DND-41 (cell line): Measurements from ENCODE around the gene SRGAP2C.
A peak's percentile ranks its signal among the peaks of the same experiment; 100 is the strongest.
"Not testable (repeated sequence)": the region's sequence is repeated elsewhere in the genome, so short reads cannot be mapped to it uniquely, and the experiment has no call there.

Experiments
- ATAC-seq: fragments of 200-7000 bp; cut with Tn5 transposase; 3 replicates; pipeline ENCODE4 v1.9.1; 2021; ENCODE audit warnings: low read depth; ENCODE audit not compliant: insufficient read depth
- DNase-seq: peaks from one replicate; pipeline ENCODE4 v3.0.0-alpha.2; 2020
- H2AFZ ChIP-seq: 2 replicates; pipeline ENCODE4 v1.6.0; 2012; ENCODE audit warnings: low read depth, low read length
- H3K27ac ChIP-seq: 2 replicates; pipeline ENCODE4 v1.5.1; 2012; ENCODE audit warnings: low read length, inconsistent platforms
- H3K27me3 ChIP-seq: fragments of 200-600 bp; sonication (generic); 2 replicates; pipeline ENCODE4 v1.6.0; 2012; ENCODE audit warnings: low read length, mild to moderate bottlenecking, inconsistent platforms; ENCODE audit not compliant: insufficient read depth, poor library complexity
- H3K36me3 ChIP-seq: 2 replicates; pipeline ENCODE4 v1.5.1; 2012; ENCODE audit warnings: low read length, inconsistent platforms; ENCODE audit not compliant: insufficient read depth
- H3K4me1 ChIP-seq: 2 replicates; pipeline ENCODE4 v1.5.1; 2012; ENCODE audit warnings: mild to moderate bottlenecking, low read length; ENCODE audit not compliant: insufficient read depth
- H3K4me2 ChIP-seq: 2 replicates; pipeline ENCODE4 v1.6.0; 2012; ENCODE audit warnings: mild to moderate bottlenecking, moderate library complexity, low read length, inconsistent platforms; ENCODE audit not compliant: insufficient read depth
- H3K4me3 ChIP-seq, 2 experiments: fragments of 200-600 bp in 1 of 2; shearing (Covaris generic) in 1 of 2; 2 replicates each; pipeline ENCODE4 v1.5.1; 2012 to 2016; ENCODE audit warnings: inconsistent platforms in 2 of 2, low read length in 2 of 2, mild to moderate bottlenecking in 2 of 2, low read depth in 1 of 2, moderate library complexity in 1 of 2
- H3K79me2 ChIP-seq: 2 replicates; pipeline ENCODE4 v1.6.0; 2012; ENCODE audit warnings: low read length, inconsistent platforms; ENCODE audit not compliant: insufficient read depth
- H3K9ac ChIP-seq: 2 replicates; pipeline ENCODE4 v1.6.0; 2012; ENCODE audit warnings: low read depth, mild to moderate bottlenecking, inconsistent platforms, low read length, moderate library complexity
- H3K9me3 ChIP-seq: 2 replicates; pipeline ENCODE4 v1.5.1; 2012; ENCODE audit warnings: low read length, moderate library complexity, mild to moderate bottlenecking, inconsistent platforms; ENCODE audit not compliant: insufficient read depth, severe bottlenecking
- H4K20me1 ChIP-seq: 2 replicates; pipeline ENCODE4 v1.6.0; 2012; ENCODE audit warnings: low read length; ENCODE audit not compliant: insufficient read depth

Gene SRGAP2C

GRCh38 chr1:121346654-121347053 lies 161.9 kb downstream of the SRGAP2C start:
- not testable (repeated sequence) for H3K9ac ChIP-seq, ATAC-seq, H3K4me2 ChIP-seq

GRCh38 chr1:121347476-121347875 lies 162.7 kb downstream of the SRGAP2C start:
- not testable (repeated sequence) for H4K20me1 ChIP-seq, H3K4me3 ChIP-seq, DNase-seq, H2AFZ ChIP-seq, H3K9ac ChIP-seq, H3K9me3 ChIP-seq, H3K79me2 ChIP-seq, ATAC-seq, H3K4me2 ChIP-seq, H3K4me1 ChIP-seq, H3K27me3 ChIP-seq, H3K36me3 ChIP-seq, H3K27ac ChIP-seq

More at GRCh38 chr1:121346654-121347053, 161.9 kb downstream of the SRGAP2C start:
- not testable (repeated sequence) for DNase-seq, H3K9me3 ChIP-seq, H3K4me3 ChIP-seq, H3K27me3 ChIP-seq, H3K27ac ChIP-seq, H3K36me3 ChIP-seq, H2AFZ ChIP-seq, H3K4me1 ChIP-seq, H3K79me2 ChIP-seq, H4K20me1 ChIP-seq

- H3K36me3 ChIP-seq, H3K27ac ChIP-seq, H2AFZ ChIP-seq, H3K9ac ChIP-seq, H4K20me1 ChIP-seq, H3K4me2 ChIP-seq, H3K79me2 ChIP-seq, H3K27me3 ChIP-seq, DNase-seq, H3K9me3 ChIP-seq, H3K4me3 ChIP-seq, H3K4me1 ChIP-seq, ATAC-seq: not testable (repeated sequence)
Measured at GRCh38 chr1:121348115-121348514, 163.3 kb downstream of the SRGAP2C start.

- not testable (repeated sequence) for DNase-seq
Measured at GRCh38 chr1:121349332-121349967, 164.7 kb downstream of the SRGAP2C start.

GRCh38 chr1:121355711-121356420 lies 171.1 kb downstream of the SRGAP2C start:
- not testable (repeated sequence) for H3K79me2 ChIP-seq, ATAC-seq, H3K4me1 ChIP-seq, H3K4me2 ChIP-seq, H3K4me3 ChIP-seq, DNase-seq, H3K27me3 ChIP-seq, H3K9ac ChIP-seq, H3K36me3 ChIP-seq, H2AFZ ChIP-seq, H4K20me1 ChIP-seq, H3K9me3 ChIP-seq, H3K27ac ChIP-seq

More at GRCh38 chr1:121349332-121349967, 164.7 kb downstream of the SRGAP2C start:
- peak; percentile 84 for ATAC-seq
- not testable (repeated sequence) for H3K4me1 ChIP-seq, H3K79me2 ChIP-seq, H3K4me2 ChIP-seq, H3K9ac ChIP-seq, H2AFZ ChIP-seq, H3K9me3 ChIP-seq, H3K27ac ChIP-seq, H3K27me3 ChIP-seq, H3K36me3 ChIP-seq, H3K4me3 ChIP-seq, H4K20me1 ChIP-seq

- H3K27me3 ChIP-seq, H3K27ac ChIP-seq, ATAC-seq, H2AFZ ChIP-seq, H3K9me3 ChIP-seq, H3K4me2 ChIP-seq, H3K79me2 ChIP-seq, H3K4me3 ChIP-seq, H3K9ac ChIP-seq, DNase-seq, H3K4me1 ChIP-seq, H4K20me1 ChIP-seq, H3K36me3 ChIP-seq: not testable (repeated sequence)
Measured at GRCh38 chr1:121356819-121357218, 172.0 kb downstream of the SRGAP2C start.

- peak; percentile 98 for ATAC-seq
- not testable (repeated sequence) for H3K9ac ChIP-seq, H4K20me1 ChIP-seq, H3K27ac ChIP-seq, H3K27me3 ChIP-seq, DNase-seq, H2AFZ ChIP-seq, H3K4me1 ChIP-seq, H3K9me3 ChIP-seq, H3K36me3 ChIP-seq, H3K4me3 ChIP-seq, H3K79me2 ChIP-seq, H3K4me2 ChIP-seq
Measured at GRCh38 chr1:121360531-121360930, 175.8 kb downstream of the SRGAP2C start.

- H3K27me3 ChIP-seq, H3K9ac ChIP-seq, H3K79me2 ChIP-seq, ATAC-seq, H4K20me1 ChIP-seq, H3K9me3 ChIP-seq, DNase-seq, H3K4me1 ChIP-seq, H3K27ac ChIP-seq, H2AFZ ChIP-seq, H3K36me3 ChIP-seq, H3K4me2 ChIP-seq, H3K4me3 ChIP-seq: not testable (repeated sequence)
Measured at GRCh38 chr1:121361451-121362233, 176.9 kb downstream of the SRGAP2C start.
